Measurements from ENCODE around the gene PHACTR4.
"Not testable (repeated sequence)": the region's sequence is repeated elsewhere in the genome, so short reads cannot be mapped to it uniquely, and the experiment has no call there.

PHACTR4 gene

DNA sequence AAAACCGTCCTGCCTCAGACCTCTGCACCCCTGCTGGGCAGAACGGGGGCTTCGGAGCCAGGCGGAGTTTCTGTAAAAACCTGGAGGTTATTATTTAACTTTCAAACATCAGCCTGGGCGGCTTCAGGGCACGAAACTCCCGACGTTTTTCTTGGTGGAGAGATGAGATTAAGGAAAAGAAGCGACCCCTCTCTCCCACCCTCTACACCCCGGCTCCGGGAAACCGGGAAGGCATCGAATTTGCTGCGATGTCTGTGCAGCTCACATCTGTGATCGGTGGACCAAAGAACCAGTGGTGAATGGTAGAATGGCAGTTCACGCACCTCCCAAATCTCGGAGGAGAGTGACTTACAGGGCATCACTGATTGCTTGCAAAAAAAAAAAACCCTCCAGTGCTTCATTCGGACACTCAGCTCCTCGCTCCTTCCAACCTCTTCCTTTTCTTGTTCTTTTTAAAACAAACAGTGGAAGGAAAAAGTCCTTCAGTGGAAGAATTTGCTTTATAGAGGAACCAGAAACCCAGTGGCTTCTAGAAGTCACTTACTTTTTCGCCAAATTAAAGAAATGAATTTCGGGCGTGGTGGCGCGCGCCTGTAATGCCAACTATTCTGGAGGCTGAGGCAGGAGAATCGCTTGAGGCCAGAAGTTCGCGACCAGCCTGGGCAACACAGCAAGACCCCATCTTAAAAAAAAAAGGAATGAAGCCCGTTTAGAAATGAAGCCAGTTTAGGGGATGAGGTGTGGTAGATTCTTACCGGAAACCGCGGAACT lies 884 bp downstream of the PHACTR4 start:
- FAIRE-seq: no peak
- DNase-seq (ENCODE audit: low spot score): peak; percentile 34

DNA sequence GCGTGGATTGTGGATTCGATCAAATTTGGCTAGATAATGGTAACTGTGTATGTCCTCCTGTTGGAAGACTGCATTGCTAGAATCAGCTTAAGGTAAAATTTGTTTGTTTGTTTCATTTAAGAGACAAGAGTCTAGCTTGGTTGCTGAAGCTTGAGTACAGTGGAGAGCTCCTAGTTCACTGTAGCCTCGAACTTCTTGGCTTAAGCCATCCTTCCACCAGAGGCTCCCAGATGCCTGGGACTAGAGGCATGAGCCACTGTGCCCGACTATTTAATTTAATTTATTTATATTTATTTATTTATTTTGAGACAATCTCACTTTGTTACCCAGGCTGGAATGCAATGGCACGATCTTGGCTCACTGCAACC lies 1.5 kb downstream of the PHACTR4 start:
- no peak for DNase-seq (ENCODE audit: low spot score)
- no peak for FAIRE-seq

DNA sequence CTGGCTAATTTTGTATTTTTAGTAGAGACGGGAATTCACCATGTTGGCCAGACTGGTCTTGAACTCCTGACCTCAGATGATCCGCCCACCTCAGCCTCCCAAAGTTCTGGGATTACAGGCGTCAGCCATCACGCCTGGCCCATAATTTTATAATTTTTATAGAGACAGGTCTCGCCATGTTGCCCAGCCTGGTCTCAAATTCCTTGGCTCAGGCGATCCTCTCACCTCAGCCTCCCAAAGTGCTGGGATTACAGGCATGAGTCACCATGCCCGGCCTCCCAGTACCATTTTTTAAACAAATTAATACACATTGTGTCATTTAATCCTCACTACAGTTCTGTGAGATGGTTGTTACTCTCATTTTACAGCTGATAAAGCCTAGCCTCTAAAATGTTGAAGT lies 3.9 kb downstream of the PHACTR4 start:
- not testable (repeated sequence) for DNase-seq (ENCODE audit: low spot score); FAIRE-seq

DNA sequence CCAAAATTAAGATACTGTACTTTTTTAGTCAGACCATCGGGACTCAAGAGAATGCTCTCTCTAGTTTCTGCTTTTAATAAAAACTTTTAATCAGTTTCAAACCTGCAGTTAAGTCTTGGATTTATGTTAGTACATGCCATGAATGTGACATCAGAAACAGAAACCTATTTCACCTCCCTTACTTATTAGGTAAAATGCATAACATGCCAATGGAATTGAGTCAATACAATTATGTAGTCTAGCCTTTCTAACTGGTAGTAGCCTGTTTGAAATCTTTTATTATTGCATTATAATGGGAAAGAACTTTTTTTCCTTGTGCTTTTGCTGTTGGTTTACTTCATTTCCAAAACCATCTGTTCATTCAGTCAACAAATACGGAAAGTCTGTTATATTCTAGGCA lies 4.8 kb downstream of the PHACTR4 start:
- DNase-seq (ENCODE audit: low spot score) (peak; percentile 34), FAIRE-seq (peak; percentile 21)

DNA sequence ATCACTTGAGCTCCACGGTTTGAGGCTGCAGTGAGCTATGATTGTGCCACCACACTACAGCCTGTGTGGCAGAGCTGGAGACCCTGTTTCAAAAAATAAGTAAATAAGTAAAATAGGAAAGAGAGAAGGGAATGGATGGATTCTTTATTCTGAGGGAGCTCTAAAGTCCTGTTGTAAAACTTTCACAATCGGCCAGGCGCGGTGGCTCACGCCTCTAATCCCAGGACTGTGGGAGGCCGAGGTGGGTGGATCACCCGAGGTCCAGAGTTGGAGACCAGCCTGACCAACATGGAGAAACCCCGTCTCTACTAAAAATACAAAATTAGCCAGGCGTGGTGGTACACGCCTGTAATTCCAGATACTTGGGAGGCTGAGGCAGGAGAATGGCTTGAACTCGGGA lies 6.1 kb downstream of the PHACTR4 start:
- FAIRE-seq; DNase-seq (ENCODE audit: low spot score): not testable (repeated sequence)

DNA sequence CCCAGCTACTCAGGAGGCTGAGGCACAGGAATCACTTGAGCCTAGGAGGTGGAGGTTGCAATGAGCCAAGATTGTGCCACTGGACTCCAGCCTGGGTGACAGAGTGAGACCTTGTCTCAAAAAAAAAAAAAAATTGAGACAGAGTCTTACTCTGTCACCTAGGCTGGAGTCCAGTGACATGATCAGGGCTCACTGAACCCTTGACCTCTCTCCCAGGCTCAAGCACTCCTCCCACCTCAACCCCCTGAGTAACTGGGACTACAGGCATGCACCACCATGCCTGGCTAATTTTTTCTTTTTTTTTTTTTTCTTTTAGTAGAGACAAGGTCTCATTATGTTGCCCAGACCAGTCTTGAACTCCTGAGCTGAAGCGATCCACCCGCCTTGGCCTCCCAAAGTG lies 6.7 kb downstream of the PHACTR4 start:
- DNase-seq (ENCODE audit: low spot score); FAIRE-seq: not testable (repeated sequence)

DNA sequence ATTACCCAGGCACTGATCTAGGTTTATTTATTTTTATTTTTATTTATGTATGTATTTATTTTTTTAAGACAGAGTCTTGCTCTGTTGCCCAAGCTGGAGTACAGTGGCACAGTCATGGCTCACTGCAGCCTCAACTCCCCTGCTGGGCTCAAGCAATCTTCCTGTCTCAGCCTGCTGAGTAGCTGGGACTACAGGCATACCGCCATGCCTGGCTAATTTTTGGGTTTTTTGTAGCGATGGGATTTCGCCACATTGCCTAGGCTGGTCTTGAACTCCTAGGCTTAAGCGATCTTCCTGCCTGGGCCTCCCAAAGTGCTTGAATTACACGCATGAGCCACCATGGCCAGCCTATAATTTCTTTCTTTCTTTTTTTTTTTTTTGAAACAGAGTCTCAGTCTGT lies 9.4 kb downstream of the PHACTR4 start:
- FAIRE-seq (peak; percentile 52), DNase-seq (ENCODE audit: low spot score) (peak; percentile 28)

DNA sequence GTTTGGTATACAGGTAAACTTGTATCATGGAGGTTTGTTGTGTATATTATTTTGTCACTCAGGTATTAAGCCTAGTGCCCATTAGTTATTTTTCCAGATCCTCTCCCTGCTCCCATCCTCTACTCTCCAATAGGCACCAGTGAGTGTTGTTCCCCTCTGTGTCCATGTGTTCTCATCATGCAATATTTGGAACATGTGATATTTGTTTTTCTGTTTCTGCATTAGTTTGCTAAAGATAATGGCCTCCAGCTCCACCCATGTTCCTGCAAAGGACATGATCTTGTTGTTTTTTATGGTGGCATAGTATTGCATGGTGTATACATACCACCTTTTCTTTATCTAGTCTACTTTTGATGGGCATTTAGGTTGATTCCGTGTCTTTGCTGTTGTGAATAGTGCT lies 10.9 kb downstream of the PHACTR4 start:
- no peak for FAIRE-seq

DNA sequence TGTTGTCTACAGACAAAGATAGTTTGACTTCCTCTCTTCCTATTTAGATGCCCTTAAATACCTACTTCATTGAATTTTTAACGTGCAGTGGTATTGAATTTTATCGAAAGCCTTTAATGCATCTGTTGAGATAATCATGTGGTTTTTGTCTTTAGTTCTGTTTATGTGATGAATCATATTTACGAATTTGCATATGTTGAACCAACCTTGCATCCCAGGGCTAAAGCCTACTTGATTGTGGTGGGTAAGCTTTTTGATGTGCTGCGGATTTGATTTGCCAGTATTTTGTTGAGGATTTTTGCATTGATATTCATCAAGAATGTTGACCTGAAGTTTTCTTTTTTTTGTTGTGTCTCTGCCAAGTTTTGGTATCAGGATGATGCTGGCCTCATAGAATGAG lies 14.2 kb downstream of the PHACTR4 start:
- DNase-seq (ENCODE audit: low spot score); FAIRE-seq: not testable (repeated sequence)

More for the DNA sequence above, 10.9 kb downstream of the PHACTR4 start:
- no peak for DNase-seq (ENCODE audit: low spot score)

DNA sequence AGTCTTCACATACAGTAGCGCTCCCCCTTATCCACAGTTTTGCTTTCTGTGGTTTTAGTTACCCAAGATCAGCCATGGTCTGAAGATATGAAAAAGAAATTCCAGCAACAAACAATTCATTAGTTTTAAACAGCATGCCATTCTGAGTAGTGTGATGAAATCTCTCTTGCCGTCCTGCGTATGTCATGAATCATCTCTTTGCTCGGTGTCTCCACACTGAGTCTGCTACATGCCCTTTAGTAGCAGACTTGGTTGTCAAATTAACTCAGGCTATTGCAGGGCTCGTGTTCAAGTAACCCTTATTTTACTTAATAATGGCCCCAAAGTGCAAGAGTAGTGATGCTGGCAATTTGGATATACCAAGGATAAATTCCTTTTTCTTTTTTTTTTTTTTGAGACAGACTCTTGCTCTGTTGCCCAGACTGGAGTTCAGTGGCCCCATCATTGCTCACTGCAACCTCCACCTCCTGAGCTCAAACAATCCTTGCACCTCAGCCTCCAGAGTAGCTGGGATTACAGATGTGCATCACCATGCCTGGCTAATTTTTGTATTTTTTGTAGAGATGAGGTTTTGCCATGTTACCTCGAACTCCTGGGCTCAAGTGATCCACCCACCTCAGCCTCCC lies 22.6 kb downstream of the PHACTR4 start:
- FAIRE-seq: peak; percentile 82
- peak; percentile 66 for DNase-seq (ENCODE audit: low spot score)

DNA sequence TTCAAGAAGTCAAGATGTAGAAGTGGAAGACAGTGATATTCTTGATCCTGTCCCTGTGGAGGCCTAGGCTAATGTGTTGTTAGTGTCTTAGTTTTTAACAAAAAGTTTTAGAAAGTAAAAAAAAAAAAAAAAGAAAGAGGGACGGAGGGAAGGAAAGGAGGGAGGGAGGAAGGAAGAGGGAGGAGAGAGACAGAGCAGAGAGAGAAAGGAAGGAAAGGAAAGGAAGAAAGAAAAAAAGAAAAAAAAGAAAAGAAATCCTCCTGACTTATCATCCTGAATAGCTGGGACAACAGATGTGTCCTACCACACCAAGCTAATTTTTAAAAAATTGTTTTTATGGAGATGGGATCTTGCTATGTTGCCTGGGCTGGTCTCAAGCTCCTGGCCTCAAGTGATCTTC lies 24.6 kb downstream of the PHACTR4 start:
- FAIRE-seq: no peak
- DNase-seq (ENCODE audit: low spot score): no peak

DNA sequence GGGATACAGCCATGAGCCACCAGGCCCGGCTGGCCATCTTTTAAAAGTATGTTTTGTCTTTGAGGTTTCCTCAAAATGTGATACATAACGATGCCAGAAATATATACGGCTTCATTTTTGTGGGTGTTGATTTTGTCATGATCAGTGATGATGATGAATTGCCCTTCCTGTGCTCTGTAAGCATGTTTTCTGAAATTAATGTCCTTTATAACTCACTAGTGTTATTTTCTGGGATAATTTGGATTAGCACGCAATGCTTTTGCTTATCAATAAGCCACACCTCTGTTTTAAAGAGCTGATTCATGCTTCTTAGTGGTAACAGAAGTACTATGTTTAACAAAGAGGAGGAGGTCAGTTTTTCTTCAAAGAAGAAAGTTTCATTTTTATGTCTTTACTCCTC lies 25.6 kb downstream of the PHACTR4 start:
- no peak for DNase-seq (ENCODE audit: low spot score)
- FAIRE-seq: no peak

DNA sequence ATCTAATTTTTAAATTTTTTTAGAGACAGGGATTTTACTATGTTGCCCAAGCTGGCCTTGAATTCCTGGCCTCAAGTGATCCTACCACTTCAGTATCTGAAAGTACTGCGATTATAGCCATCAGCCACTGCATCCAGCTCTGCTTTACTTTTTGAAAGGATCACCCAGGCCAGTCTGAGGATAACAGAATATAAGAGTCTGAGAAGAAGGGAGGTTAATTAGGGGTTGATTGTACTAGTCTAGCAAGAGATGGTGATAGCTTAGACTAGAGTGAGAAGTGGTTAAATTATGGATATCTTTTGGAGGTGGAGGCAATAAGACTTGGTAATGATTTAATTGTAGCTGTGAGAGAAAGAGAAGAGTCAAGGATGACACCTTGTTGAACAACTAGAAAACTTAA lies 32.2 kb downstream of the PHACTR4 start:
- no peak for FAIRE-seq

DNA sequence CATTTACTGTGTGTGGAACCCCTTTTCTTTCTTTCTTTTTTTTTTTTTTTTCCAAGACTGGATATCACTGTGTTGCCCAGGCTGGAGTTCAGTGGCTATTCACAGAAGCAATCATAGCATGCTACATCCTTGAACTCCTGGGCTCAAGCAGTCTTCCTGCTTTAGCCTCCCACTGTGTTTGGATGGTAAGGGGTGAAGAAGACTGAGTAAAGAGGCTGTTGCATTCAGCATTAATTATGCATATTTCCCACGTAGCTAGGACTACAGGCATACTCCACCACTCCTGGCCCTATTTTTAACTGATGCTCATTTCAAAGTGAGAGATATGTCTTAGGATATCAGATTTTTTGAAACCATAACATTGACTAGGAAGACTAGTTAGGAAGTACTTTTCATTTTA lies 39.5 kb downstream of the PHACTR4 start:
- no peak for DNase-seq (ENCODE audit: low spot score)
- FAIRE-seq: no peak

More for the DNA sequence above, 32.2 kb downstream of the PHACTR4 start:
- no peak for DNase-seq (ENCODE audit: low spot score)

DNA sequence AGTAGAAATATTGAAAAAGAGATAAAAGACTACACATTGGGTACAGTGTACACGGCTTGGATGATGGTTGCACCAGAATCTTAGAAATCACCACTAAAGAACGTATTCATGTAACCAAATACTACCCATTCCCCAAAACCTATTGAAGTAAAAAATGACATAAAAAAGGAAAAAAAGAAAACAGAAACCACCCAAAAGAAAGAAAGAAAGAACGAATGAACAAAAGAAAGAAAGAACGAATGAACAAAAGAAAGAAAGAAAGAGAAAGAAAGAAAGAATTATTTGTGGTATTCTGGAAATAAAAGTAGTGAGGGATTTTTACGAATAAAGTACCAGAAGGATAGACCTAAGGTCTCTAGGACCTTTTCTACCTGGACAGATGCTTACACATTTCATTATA lies 42.1 kb downstream of the PHACTR4 start:
- DNase-seq (ENCODE audit: low spot score): no peak
- FAIRE-seq: no peak

DNA sequence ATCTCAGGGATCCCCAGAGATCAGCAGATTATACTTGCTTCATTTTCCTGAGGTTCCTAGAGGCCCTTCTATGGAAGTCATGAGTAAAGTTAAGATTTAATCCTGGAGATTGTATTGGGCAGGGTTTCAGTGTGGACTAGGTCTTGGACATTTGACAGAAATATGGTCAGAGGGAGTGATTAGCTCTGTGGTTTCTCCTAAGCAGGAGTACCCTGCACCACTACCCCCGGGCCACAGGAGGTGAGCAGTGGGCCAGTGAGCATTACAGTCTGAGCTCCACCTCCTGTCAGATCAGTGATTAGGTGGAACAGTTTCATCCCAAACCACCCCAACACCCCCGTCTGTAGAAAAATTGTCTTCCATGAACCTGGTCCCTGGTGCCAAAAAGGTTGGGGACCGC lies 43.2 kb downstream of the PHACTR4 start:
- FAIRE-seq: peak; percentile 88

DNA sequence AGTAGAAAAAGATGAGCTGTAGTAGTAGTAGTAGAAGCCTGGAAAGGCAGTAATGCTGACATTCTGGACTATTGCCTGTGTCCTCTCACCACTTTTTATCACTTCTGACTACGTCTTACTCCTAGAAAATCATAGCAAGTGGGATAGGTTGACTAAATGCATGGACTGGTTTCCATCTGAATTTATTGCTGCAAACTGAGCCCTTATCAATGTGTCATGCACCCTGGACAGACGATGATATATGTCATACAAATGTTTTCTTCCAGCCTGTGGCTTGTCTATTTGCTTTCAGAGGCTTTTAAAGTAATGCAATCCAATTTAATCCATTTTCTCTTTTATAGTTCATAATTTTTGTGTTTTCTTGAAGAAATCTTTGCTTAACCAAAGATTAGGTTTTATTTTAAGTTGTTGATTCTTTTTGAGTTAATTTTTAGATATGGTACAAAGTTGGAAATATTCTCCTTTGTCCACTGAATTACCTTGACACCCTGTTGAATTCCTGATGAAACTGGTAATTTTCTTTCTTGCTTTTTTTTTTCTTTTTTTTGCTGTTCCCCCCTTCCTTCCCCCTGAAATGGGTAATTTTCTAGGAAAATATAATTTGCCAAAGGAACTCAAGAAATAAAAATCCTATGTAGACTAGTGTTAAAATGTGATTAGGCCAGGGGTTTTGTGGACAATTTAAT lies 47.1 kb downstream of the PHACTR4 start:
- FAIRE-seq (peak; percentile 76), DNase-seq (ENCODE audit: low spot score) (peak; percentile 68)

More for the DNA sequence above, 43.2 kb downstream of the PHACTR4 start:
- DNase-seq (ENCODE audit: low spot score): peak; percentile 52

DNA sequence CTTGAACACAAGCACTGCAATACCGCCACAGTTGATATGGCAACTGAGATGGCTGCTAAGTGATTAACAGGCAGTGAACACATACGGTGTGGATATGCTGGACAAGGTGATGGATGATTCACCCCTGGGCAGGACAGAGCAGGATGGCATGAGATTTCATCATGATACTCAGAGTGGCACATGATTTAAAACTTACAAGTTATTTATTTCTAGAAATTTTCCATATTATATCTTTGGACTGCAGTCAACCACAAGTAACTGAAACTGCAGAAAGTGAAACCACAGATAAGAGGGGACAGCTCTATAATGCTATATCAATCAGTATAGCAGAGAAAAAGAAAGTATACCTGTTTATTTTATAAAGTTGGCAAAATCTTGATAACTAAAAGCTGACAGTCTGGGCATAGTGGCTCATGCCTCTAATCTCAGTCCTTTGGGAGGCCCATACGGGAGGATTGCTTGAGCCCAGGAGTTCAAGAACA lies 47.9 kb downstream of the PHACTR4 start:
- FAIRE-seq: peak; percentile 99
- DNase-seq (ENCODE audit: low spot score): peak; percentile 96

DNA sequence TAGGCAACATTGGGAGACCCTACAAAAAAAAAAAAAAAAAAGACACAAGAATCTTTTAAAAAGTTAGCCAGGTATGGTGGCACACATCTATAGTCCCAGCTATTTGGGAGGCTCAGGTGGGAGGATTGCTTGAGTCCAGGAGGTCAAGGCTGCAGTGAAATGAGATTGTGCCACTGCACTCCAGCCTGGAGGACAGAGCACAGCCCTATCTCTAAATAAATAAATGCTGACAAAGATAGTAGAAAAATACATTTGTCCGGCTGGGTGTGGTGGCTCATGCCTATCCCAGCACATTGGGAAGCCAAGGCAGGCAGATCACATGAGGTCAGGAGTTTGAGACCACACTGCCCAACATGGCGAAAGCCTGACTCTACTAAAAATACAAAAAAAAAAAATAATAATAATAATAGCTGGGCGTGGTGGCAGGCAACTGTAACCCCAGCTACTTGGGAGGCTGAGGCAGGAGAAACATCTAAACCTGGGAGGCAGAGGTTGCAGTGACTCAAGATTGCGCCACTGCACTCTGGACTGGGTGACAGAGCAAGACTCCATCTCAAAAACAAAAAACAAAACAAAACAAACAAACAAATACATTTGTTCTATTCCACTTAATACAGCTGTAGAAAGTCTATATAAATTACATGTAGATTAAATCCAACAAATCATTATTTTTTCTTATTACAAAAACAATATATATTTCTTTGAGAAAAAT lies 48.5 kb downstream of the PHACTR4 start:
- DNase-seq (ENCODE audit: low spot score): no peak
- no peak for FAIRE-seq

DNA sequence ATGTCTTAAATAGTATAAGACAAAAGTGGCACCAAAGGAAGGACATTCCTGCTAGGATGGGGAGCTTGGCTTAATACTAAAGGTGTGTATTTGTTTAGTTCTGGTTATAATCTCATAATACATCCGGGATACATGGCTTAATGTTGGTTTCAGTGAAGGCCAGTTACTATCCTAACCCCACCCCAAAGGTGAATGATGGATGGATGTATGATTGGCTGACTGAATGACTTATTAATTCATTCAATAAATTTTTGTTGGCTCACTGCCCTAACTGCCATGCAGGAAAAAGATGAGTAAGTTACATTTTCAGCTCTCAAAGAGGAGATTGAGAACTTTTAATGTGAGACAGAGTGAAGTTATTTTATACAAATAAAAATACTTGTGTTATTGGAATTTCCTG lies 52.2 kb downstream of the PHACTR4 start:
- FAIRE-seq (peak; percentile 62), DNase-seq (ENCODE audit: low spot score) (no peak)

DNA sequence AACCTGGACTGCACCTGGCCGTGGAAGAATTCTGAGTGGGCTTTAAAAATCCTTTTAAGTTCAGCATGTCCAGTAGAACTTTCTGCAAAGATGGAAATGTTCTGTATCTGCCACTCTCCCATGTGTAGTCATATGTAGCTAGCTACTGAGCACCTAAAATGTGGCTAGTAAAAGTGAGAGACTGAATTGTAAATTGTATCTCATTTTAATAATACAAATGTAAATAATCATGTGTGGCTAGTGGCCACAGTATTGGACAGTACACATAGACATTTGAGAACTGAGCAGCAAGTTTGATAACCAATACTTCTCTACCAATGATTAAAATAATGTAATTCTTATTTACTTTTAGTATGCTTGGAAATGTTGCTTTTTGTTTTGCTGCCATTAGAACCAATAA lies 57.3 kb downstream of the PHACTR4 start:
- no peak for FAIRE-seq
- DNase-seq (ENCODE audit: low spot score): no peak

DNA sequence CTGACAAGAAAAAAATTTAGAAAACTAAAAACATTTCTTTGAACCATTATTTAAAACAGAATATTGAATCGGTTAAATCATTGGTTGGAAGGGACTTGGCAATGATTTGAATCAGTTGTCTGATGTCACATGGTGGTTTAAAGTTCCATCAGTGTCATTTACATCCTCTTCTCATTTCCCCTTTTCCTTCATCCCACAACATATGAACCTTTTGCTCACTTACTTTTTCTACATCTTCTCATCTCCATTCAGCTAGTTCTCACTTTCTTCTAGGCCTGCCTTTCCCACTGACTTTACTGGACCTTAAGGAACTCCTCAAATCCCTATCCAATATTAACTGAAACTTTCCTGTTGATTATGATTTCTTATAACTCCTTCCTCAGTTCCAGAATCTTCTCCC lies 58.5 kb downstream of the PHACTR4 start:
- FAIRE-seq: no peak
- DNase-seq (ENCODE audit: low spot score): no peak
